NCI-H526 (cell line): ENCODE data around the gene ADAMTS2.

Experiments
- DNase-seq, 2 experiments: peaks; one replicate each; lab custom pipeline; 2025; lab: John Stamatoyannopoulos, UW

The ADAMTS2 gene

GRCh38 chr5:179160584-179160983 lies 184.7 kb downstream of the ADAMTS2 start:
- no peak for DNase-seq

- DNase-seq: no peak
Measured at GRCh38 chr5:179158556-179158955, 186.7 kb downstream of the ADAMTS2 start.

GRCh38 chr5:179154991-179155955 lies 190.0 kb downstream of the ADAMTS2 start:
- DNase-seq: peak in 1 of 2 experiments; percentile 4

- no peak for DNase-seq
Measured at GRCh38 chr5:179154346-179154990, 190.8 kb downstream of the ADAMTS2 start.

- no peak for DNase-seq
Measured at GRCh38 chr5:179153921-179154345, 191.3 kb downstream of the ADAMTS2 start.

GRCh38 chr5:179153341-179153901 lies 191.8 kb downstream of the ADAMTS2 start:
- no peak for DNase-seq

GRCh38 chr5:179152941-179153340 lies 192.3 kb downstream of the ADAMTS2 start:
- DNase-seq: no peak

GRCh38 chr5:179152144-179152895 lies 192.9 kb downstream of the ADAMTS2 start:
- no peak for DNase-seq

- DNase-seq: no peak
Measured at GRCh38 chr5:179151286-179152118, 193.8 kb downstream of the ADAMTS2 start.

GRCh38 chr5:179150011-179150410 lies 195.2 kb downstream of the ADAMTS2 start:
- DNase-seq: no peak

- no peak for DNase-seq
Measured at GRCh38 chr5:179149278-179149677, 196.0 kb downstream of the ADAMTS2 start.

- no peak for DNase-seq
Measured at GRCh38 chr5:179148703-179149170, 196.5 kb downstream of the ADAMTS2 start.

- DNase-seq: no peak
Measured at GRCh38 chr5:179147991-179148702, 197.1 kb downstream of the ADAMTS2 start.

GRCh38 chr5:179146277-179146676 lies 199.0 kb downstream of the ADAMTS2 start:
- no peak for DNase-seq

GRCh38 chr5:179143446-179143845 lies 201.8 kb downstream of the ADAMTS2 start:
- peak in 1 of 2 experiments; percentile 6 for DNase-seq

- no peak for DNase-seq
Measured at GRCh38 chr5:179142434-179143198, 202.6 kb downstream of the ADAMTS2 start.

GRCh38 chr5:179141867-179142266 lies 203.4 kb downstream of the ADAMTS2 start:
- no peak for DNase-seq

- DNase-seq: peak in 1 of 2 experiments; percentile 2
Measured at GRCh38 chr5:179140293-179140692, 205.0 kb downstream of the ADAMTS2 start.

GRCh38 chr5:179139936-179140235 lies 205.4 kb downstream of the ADAMTS2 start:
- DNase-seq: no peak
